ENCODE results near the gene ABCC4.

The ABCC4 gene

GRCh38 chr13:95153647-95154412 lies 147.4 kb downstream of the ABCC4 start:
- peak; percentile 45 for DNase-seq

GRCh38 chr13:95151942-95152587 lies 149.2 kb downstream of the ABCC4 start:
- no peak for DNase-seq

DNA sequence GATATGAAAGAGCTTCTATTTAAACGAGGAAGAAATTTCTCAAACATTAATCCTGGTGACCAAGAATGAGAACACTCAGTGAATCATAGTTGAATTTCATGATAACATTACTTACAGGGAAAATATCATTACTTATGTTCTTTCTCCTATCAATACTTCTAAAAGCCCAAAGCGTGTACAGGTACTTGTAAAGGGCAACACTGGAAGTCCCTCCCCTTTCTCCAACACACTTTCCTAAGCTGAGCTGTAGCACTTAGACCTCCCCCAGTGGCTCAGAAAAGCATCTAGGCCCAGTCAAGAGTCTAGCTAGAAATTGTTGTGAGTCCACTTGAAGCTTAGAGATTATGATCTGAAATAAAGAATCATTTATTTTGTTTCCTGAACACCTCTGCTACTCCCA lies 150.7 kb downstream of the ABCC4 start:
- no peak for DNase-seq

- DNase-seq = no peak
Observed at GRCh38 chr13:95146486-95146885, 154.8 kb downstream of the ABCC4 start.

- no peak for DNase-seq
Observed at GRCh38 chr13:95145587-95145986, 155.7 kb downstream of the ABCC4 start.

DNA sequence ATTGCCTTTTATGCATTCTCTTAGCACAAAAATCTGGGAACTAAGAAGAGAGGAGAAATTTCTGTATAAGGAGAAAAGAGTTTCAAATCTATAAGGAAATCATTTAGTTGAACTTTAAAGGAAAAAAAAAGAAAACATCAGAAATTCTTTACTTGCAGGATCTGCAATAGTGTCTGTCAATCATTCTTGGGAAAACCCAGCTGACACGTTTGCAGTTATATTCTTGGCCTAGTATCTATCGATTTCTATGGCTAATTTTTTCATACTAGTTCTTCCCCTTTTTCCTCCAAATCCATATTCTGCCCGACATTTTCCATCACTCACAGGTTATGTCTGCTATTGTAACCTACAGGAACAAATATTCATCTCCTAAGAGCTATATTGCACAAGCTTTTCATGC lies 160.7 kb downstream of the ABCC4 start:
- no peak for DNase-seq

DNA sequence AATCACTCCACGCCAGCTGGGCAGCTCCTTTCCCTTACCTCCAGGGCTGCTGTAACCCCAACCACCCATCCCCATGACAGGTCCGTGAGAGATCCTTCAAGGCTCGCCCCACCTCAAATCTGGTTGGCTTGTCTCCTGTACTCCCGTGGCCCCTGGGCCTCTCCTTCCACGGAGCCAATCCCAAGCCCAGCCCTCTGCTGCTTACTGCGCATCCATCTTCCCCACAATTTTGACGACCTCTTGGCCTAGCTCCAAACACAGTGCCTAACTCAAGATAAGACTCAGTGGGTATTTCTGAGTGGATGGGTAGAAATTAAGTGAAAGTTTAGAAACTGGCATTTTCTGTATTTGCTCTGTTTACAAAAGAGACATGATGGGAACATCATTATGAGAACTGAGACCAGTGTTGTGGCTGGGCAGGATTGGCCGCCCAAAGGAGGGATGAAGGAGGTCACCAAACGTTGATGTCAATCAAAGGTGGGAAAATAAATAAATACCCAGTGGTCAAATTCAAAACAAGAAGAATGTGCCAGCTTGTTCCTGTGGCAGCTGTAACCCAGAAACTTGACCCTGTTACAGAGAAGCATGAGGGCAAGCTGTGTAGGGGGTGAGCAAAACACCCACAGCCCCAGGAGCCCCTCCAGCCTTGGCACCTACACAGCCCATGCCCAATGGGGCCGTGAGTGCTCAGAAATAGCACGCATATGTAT lies 162.2 kb downstream of the ABCC4 start:
- no peak for DNase-seq

DNA sequence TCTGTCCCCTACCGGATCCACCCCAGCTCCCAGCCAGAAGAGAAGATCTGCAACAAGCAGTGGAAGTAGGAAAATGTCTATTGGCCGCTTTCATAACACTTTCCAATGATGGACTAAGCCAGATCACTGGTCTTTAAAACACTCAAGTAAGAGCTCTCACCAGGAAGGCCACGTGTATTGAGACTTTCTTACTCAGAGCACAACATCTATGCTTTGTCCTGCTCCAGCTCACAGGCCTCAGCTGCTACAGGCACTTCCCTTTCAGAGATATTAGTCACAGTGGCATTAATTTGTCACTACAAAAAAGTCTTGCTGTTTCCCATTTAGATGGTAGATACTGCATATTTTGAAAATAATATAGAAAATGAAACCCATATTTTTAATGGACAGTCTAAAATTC lies 164.2 kb downstream of the ABCC4 start:
- no peak for DNase-seq

DNA sequence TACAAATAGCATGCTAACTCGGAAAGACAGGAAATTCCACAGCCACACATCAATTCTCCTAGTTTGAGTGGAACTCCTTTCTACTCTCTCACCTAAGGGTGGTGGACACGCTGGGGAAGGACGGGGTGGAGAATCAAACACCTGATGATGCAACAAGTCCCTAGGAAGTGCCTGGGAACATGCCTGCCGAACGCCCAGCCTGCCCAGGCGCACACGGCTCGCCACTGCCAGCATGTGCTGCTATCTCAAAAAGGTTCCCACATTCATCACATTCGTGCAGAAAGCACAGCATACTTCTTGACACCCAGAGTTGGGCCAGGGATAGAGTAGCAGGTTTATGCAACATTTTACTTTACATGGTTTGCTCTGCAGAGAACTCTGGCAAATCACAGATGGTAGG lies 164.6 kb downstream of the ABCC4 start:
- no peak for DNase-seq

- DNase-seq = no peak
Observed at GRCh38 chr13:95133498-95133897, 167.8 kb downstream of the ABCC4 start.

DNA sequence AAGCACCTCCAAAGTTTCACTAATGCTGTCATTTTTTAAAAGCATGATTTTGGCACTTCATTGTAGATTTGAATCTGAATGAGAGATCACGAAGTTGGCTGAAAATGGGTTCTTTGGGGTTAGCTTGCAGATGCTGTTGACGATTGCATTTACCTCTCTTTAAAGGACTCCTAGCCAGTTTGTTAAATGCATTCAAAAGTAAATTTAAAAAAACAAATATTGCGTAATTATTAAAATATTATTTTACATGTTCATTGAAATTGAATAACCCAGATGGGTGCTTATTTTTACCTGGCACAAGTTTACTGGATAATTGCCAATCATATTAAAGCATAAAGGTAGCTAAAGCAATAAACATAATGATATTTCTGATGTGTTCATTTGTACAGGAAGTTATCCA lies 172.2 kb downstream of the ABCC4 start:
- DNase-seq = no peak

- peak; percentile 54 for DNase-seq
Observed at GRCh38 chr13:95128045-95128643, 173.1 kb downstream of the ABCC4 start.

DNA sequence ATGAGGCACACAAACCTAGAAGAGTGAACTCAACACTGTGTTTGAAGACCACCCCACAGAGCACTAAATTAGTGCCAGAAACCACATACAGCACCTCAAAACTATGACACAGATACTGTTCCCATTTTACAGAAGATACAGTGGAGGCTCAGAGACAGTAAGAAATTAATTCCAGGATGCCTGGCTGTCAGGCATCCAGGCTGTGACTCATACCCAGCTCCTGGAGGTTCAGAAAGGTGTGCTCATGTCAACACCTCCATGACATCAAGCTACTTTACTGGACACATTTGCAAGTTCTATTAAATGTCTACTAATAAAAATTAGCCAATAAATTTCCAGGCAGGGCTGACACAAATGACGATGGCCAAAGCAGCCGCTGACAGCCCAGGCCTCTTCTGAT lies 176.3 kb downstream of the ABCC4 start:
- no peak for DNase-seq

- DNase-seq = no peak
Observed at GRCh38 chr13:95123726-95124125, 177.5 kb downstream of the ABCC4 start.

DNA sequence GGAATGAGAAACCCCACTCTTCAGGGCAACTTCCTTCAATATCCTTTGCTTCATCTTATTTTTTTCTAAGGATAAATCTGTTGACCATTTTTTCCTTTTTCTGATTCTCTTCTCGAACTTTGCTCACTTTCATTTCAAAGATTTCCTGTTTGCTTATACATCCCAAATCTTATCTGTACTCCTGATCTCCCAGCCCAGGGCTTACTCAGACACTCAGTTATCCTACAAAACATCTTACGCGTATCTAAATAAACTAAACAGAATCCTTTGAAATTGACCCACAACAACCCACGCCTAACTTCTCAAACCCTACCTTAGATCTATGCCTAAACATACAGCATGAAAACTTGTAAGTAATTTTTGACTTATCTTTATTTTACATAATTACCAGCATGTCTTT lies 179.2 kb downstream of the ABCC4 start:
- DNase-seq = no peak

DNA sequence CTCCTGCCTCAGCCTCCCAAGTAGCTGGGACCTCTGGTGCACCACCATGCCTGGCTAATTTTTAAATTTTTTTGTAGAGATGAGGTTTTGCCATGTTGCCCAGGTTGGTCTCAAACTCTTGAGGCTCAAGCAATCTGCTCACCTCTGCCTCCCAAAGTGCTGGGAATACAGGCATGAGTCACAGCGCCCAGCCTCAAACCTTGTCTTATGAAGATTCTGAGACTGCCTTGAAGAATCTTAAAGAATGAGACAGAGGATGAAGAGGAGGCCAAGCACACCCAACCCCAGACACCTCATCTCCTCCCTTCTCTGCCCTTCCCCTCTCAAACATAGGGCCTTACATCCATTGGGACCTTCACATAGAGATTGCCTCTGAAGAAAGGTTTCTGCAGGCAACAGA lies 179.7 kb downstream of the ABCC4 start:
- DNase-seq = no peak

DNA sequence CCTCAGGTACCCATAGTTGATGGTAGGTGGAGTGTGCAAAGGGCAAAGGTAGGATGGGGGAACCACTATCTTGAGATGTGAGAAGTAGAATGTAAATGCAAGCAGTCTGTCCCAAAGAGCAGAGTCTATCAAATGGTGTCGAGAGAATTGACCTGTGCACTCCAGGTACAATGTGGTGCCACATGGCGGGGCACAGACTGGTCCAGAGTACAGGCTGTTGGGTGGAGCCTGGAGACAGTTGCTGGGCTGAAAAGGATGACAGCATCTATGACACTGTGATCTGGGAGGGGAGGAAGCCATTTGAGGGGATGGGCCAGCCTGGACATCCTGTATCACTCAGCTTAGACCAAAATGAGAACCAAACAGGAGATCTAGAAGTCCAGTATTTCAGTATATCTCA lies 180.6 kb downstream of the ABCC4 start:
- no peak for DNase-seq

DNA sequence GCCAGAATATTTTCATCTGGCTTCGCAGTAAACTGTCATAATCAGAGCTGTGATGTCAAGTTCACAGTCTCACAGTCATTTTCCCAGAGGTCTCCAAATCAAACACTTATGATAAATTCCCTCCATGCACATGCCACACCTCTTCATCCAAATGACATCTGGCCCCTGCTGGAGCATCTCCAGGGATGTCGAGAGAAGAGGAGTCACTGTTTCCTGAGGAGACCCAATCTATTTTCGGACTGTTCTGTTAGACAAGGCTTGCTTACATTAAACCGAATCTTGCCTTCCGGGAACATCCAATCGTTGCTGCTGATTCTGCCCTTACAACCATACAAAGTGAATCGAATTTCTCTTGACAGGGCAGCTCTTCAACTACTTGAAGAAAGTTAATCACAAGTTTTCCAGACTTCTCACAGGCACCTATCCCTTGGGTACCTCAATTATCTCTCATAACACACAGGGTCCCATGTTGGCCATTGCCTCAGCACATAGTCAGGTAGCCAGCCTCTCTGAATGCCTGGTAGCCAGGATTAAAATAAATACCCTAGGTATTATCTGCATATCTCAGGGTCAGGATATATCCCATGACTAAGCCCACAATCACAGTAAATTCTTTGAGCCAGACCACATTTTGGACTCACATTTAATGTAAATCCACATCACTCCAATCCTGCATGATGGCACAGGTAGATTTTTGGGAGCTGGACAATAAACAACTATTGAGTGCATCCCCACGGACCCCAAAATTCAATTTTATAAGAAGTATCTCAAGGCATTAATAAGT lies 182.5 kb downstream of the ABCC4 start:
- DNase-seq = no peak

- peak; percentile 5 for DNase-seq
Observed at GRCh38 chr13:95117092-95117491, 184.2 kb downstream of the ABCC4 start.

DNA sequence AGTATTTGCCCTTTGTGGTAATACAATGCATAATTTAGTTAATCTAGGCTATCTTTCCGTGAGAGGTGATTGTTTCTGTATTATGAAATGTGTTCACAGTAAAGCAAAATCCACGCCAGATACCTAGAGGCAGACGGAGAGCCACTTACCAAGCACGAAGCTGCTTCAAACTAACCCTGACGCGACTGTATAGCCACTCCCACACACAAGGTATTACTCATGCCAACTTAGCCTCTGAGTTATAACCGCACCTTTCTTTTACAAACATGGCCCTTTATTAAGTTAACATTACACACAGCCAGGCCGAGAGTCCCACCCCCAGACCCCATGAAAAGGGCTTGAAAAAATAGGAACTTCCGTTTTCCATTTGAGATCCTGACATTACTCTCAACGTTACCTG lies 185.7 kb downstream of the ABCC4 start:
- DNase-seq = no peak

DNA sequence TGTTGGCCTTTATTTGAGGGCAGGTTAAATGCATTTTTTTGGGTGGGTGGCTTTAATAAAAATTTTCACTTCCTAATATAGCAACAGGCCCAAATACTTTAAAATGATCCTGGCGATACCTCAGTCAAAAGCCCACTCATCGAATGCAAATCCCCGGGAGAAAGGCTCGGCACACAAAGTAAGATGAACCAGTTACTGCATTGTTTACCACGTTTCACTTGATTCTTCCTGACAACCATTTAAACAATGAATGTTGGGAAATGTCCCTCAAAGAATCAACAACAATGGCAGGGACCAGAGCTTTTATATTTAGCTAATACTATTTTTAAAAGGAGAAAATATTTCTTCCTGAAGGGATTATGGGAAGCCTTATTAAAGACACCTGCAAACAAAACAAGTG lies 187.7 kb downstream of the ABCC4 start:
- DNase-seq = no peak

DNA sequence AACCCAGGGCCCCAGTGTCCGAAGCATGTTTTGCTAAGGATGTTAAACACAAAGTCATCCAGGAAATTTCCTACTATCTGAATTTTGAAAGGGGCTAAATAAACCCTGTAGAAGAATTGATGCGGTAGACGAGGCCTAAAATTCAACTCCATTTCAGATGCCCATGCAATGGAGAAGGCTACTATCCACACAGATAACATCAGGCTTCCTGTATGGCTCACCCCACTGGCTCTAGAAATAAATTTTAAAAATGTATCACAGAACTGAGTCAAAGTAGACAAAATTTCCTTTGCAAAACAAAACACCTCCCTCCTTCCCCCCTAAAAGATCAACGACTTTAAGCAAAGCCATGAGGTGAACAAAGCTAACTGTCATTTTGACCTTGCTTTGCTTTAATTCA lies 188.4 kb downstream of the ABCC4 start:
- DNase-seq = no peak

GRCh38 chr13:95111608-95112007 lies 189.6 kb downstream of the ABCC4 start:
- no peak for DNase-seq

All from NCI-H345 (cell line).